Keratinocyte (primary cell): ENCODE data around the gene SP4. TPM values are rescaled to one million over a fixed set of nuclear protein-coding genes. Genes with fewer than 3 reads are reported as not detected.

Source experiments
- DNase-seq: peaks from one replicate; pipeline ENCODE4 v3.0.0-alpha.2; 2011; ENCODE audit warnings: low read depth, missing footprints, low spot score
- FAIRE-seq: peaks from 2 replicates; lab custom pipeline; 2011; peaks lifted over from hg19 to GRCh38; lab: Jason Lieb, UNC
- H2AFZ ChIP-seq: 2 replicates; pipeline ENCODE4 v1.6.0; 2012; ENCODE audit warnings: low read length, control low read depth, inconsistent platforms; ENCODE audit not compliant: control insufficient read depth
- H3K27ac ChIP-seq: 2 replicates; pipeline ENCODE4 v1.5.1; 2011; ENCODE audit warnings: low read length; ENCODE audit not compliant: control insufficient read depth, insufficient read depth
- H3K27me3 ChIP-seq: 3 replicates; pipeline ENCODE4 v1.6.0; 2011; ENCODE audit warnings: low read length; ENCODE audit not compliant: control insufficient read depth, insufficient read depth; ENCODE audit errors: extremely low read depth
- H3K36me3 ChIP-seq, 2 experiments: 2 replicates in 1 of 2; 3 replicates in 1 of 2; pipeline ENCODE4 v1.5.1; 2011; ENCODE audit warnings: low read length in 2 of 2, mild to moderate bottlenecking in 1 of 2; ENCODE audit not compliant: control insufficient read depth in 2 of 2, insufficient read depth in 2 of 2; ENCODE audit errors: extremely low read depth in 1 of 2
- H3K4me1 ChIP-seq: 3 replicates; pipeline ENCODE4 v1.5.1; 2011; ENCODE audit warnings: low read length; ENCODE audit not compliant: control insufficient read depth, insufficient read depth; ENCODE audit errors: extremely low read depth
- H3K4me2 ChIP-seq: 3 replicates; pipeline ENCODE4 v1.6.0; 2011; ENCODE audit warnings: low read depth, low read length; ENCODE audit not compliant: control insufficient read depth, insufficient read depth; ENCODE audit errors: extremely low read depth
- H3K4me3 ChIP-seq, 3 experiments: fragments of 200-600 bp in 1 of 3; sonication (generic) in 1 of 3; 2 replicates in 2 of 3; 3 replicates in 1 of 3; pipeline ENCODE4 v1.5.1; 2011 to 2016; ENCODE audit warnings: low read length in 3 of 3, mild to moderate bottlenecking in 3 of 3, control low read depth in 2 of 3, inconsistent platforms in 1 of 3, low read depth in 1 of 3, mixed read lengths in 1 of 3, mixed run types in 1 of 3, moderate library complexity in 1 of 3; ENCODE audit not compliant: control insufficient read depth in 2 of 3, insufficient read depth in 2 of 3; ENCODE audit errors: extremely low read depth in 1 of 3
- H3K79me2 ChIP-seq: 2 replicates; pipeline ENCODE4 v1.6.0; 2012; ENCODE audit warnings: low read length; ENCODE audit not compliant: control insufficient read depth, insufficient read depth
- H3K9ac ChIP-seq: 3 replicates; pipeline ENCODE4 v1.6.0; 2011; ENCODE audit warnings: low read length; ENCODE audit not compliant: control insufficient read depth, insufficient read depth; ENCODE audit errors: extremely low read depth
- H3K9me1 ChIP-seq: 3 replicates; pipeline ENCODE4 v1.6.0; 2011; ENCODE audit warnings: low read length; ENCODE audit not compliant: control insufficient read depth, insufficient read depth; ENCODE audit errors: extremely low read depth
- H3K9me3 ChIP-seq: 2 replicates; pipeline ENCODE4 v1.5.1; 2012; ENCODE audit warnings: low read depth, low read length; ENCODE audit not compliant: control insufficient read depth
- H4K20me1 ChIP-seq: 3 replicates; pipeline ENCODE4 v1.6.0; 2011; ENCODE audit warnings: low read length; ENCODE audit not compliant: control insufficient read depth, insufficient read depth; ENCODE audit errors: extremely low read depth
- CTCF ChIP-seq, 3 experiments: IDR thresholded peaks in 1 of 3; conservative IDR thresholded peaks in 1 of 3; optimal IDR thresholded peaks in 1 of 3; 2 replicates in 2 of 3; 3 replicates in 1 of 3; pipeline versions ENCODE3 to v1.5.1; 2011; ENCODE audit warnings: low read length in 3 of 3, mild to moderate bottlenecking in 3 of 3, moderate library complexity in 2 of 3, control low read depth in 1 of 3, inconsistent platforms in 1 of 3; ENCODE audit not compliant: insufficient read depth in 2 of 3; ENCODE audit errors: extremely low read depth in 1 of 3
- EZH2 ChIP-seq: IDR thresholded peaks from one replicate; pipeline ENCODE4 v1.6.1; 2012; ENCODE audit warnings: inconsistent platforms, mild to moderate bottlenecking, low read length, moderate library complexity
- dilution Hi-C: fragments of 300-500 bp; cut with MboI; formaldehyde crosslinking; loops from one replicate; pipeline ENCODE4 v1.7.0; 2020; ENCODE audit warnings: low sequenced_read_pairs; ENCODE audit not compliant: extremely low pct_ligation_motif_present
- polyA plus RNA-seq, 5 experiments: library from polyadenylated mRNA; depleted of rRNA in 3 of 5; stranded (reverse) in 3 of 5; stranded (forward) in 1 of 5; unstranded in 1 of 5; fragments of >200 nt; gene quantifications; 1 replicate in 1 of 5; 2 replicates in 3 of 5; 3 replicates in 1 of 5; pipeline versions ENCODE4 v1.2.1 to v1.2.3, GENCODE V29; 2011 to 2012; ENCODE audit warnings: missing spikeins in 2 of 5, low read depth in 1 of 5, low replicate concordance in 1 of 5

Gene SP4
- polyA plus RNA-seq, 1 donor (not counting 4 experiments of a cell fraction or from before 2014, with no cell fraction given), result 1.5 TPM

DNA sequence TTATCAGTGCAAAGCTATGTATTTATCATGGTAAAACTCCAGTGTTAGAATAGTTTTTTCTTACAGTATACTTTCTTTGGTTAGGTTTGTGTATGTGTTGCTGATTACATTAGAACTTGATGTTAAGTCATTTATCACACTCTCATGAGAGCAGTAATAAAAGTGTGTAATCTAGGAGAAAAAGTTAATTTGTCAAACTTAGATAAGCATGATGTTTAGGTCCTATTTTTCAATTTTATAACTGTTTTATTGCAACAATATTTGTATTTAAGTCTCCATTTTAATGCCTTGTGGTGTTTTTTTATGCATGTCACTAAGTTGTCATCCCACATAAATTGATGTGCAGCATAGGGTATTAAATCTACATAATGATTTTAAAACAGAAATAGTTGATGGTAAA lies 86.2 kb downstream of the SP4 start:
- FAIRE-seq, result no peak
- H2AFZ ChIP-seq, result no peak overlapping the region

DNA sequence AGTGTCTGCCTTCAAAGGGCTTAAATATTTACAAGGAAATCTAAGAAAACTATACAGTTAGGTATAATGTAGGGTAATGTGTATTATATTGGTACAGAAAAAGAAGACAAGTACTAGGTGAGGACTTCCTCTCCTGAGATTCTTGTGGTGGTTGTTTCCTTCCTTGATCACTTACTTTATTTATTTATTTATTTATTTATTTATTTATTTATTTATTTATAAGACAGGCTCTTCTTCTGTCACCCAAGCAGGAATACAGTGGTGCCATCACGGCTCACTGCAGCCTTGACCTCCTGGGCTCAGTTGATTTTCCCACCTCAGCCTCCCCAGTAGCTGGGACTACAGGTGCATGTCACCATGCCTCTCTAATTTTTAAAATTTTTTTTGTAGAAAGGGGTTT lies 96.8 kb downstream of the SP4 start:
- no peaks in the 10 kb centered on the region for H3K9me1 ChIP-seq
- no peaks in the 10 kb centered on the region for H4K20me1 ChIP-seq
- no peak for DNase-seq
- H3K9ac ChIP-seq, result no peak overlapping the region
- TF ChIP-seq EZH2 (no peak), CTCF (optimal IDR thresholded peaks at IDR 0.05 in 1 of 3, IDR thresholded peaks at IDR 0.05 in 1 of 3, conservative IDR thresholded peaks at IDR 0.05 in 1 of 3; ENCODE audit: extremely low read depth in 1 of 3, insufficient read depth in 2 of 3, low read length in 3 of 3) (no peak)
- no peaks in the 10 kb centered on the region for H3K79me2 ChIP-seq
- dilution Hi-C loops, result no loop called here
- no peak for FAIRE-seq
- no peak overlapping the region for H2AFZ ChIP-seq
- no peak overlapping the region for H3K4me3 ChIP-seq
- no peak overlapping the region for H3K27ac ChIP-seq
- no peaks in the 10 kb centered on the region for H3K27me3 ChIP-seq
- no peaks in the 10 kb centered on the region for H3K9me3 ChIP-seq
- no peak overlapping the region for H3K4me2 ChIP-seq
- no peaks in the 10 kb centered on the region for H3K4me1 ChIP-seq
- H3K36me3 ChIP-seq, result no peaks in the 10 kb centered on the region

More for the DNA sequence above, 86.2 kb downstream of the SP4 start:
- Histone ChIP-seq H4K20me1 (no peaks in the 10 kb centered on the region), H3K9ac (no peak overlapping the region), H3K36me3 (no peaks in the 10 kb centered on the region), H3K4me2 (no peak overlapping the region), H3K4me1 (no peaks in the 10 kb centered on the region), H3K27me3 (no peaks in the 10 kb centered on the region), H3K9me3 (no peaks in the 10 kb centered on the region), H3K79me2 (no peaks in the 10 kb centered on the region), H3K27ac (no peak overlapping the region), H3K9me1 (no peaks in the 10 kb centered on the region), H3K4me3 (no peak overlapping the region)
- dilution Hi-C loops, result no loop called here
- no peak for DNase-seq
- TF ChIP-seq CTCF (optimal IDR thresholded peaks at IDR 0.05 in 1 of 3, IDR thresholded peaks at IDR 0.05 in 1 of 3, conservative IDR thresholded peaks at IDR 0.05 in 1 of 3; ENCODE audit: extremely low read depth in 1 of 3, insufficient read depth in 2 of 3, low read length in 3 of 3), result no peak
- TF ChIP-seq EZH2, result no peak
